ENCODE measurements around the gene CCNJ.

GRCh38 chr10:96041146-96041545, 2.2 kb upstream of the CCNJ start:
- TF ChIP-seq CTCF (IDR thresholded peaks at IDR 0.05) (no peak), POLR2A (IDR thresholded peaks at IDR 0.05) (no peak)
